ENCODE data around the gene SHISA2.

Gene SHISA2

GRCh38 chr13:26051231-26051656 lies 572 bp downstream of the SHISA2 start:
- H3K27ac ChIP-seq, result no peak overlapping the region
- no peaks in the 10 kb centered on the region for H3K36me3 ChIP-seq
- peaks cover 93% of the 10 kb centered on the region for H3K27me3 ChIP-seq
- TF ChIP-seq CTCF (IDR thresholded peaks at IDR 0.05), result no peak
- no peaks in the 10 kb centered on the region for H3K9me3 ChIP-seq
- H3K4me3 ChIP-seq (ENCODE audit: low read depth in 1 of 2, low read length in 1 of 2), result no peak overlapping the region
- no peaks in the 10 kb centered on the region for H3K4me1 ChIP-seq (ENCODE audit: control insufficient read depth in 1 of 2, insufficient read depth in 1 of 2, low read depth in 1 of 2, low read length in 1 of 2)

GRCh38 chr13:26050568-26051230 lies 1.1 kb downstream of the SHISA2 start:
- no peak for TF ChIP-seq CTCF (IDR thresholded peaks at IDR 0.05)
- no peak overlapping the region for H3K4me3 ChIP-seq (ENCODE audit: low read depth in 1 of 2, low read length in 1 of 2)
- H3K9me3 ChIP-seq, result no peaks in the 10 kb centered on the region
- H3K4me1 ChIP-seq (ENCODE audit: control insufficient read depth in 1 of 2, insufficient read depth in 1 of 2, low read depth in 1 of 2, low read length in 1 of 2), result no peaks in the 10 kb centered on the region
- no peaks in the 10 kb centered on the region for H3K36me3 ChIP-seq
- H3K27me3 ChIP-seq, result peaks cover 91% of the 10 kb centered on the region
- no peak overlapping the region for H3K27ac ChIP-seq

- Histone ChIP-seq H3K27me3 (peaks cover 82% of the 10 kb centered on the region), H3K9me3 (no peaks in the 10 kb centered on the region), H3K4me3 (ENCODE audit: low read depth in 1 of 2, low read length in 1 of 2) (no peak overlapping the region)
Observed at GRCh38 chr13:26048741-26049140, 3.1 kb downstream of the SHISA2 start.

GRCh38 chr13:26047040-26047439 lies 4.8 kb downstream of the SHISA2 start:
- TF ChIP-seq CTCF (IDR thresholded peaks at IDR 0.05), result no peak
- H3K36me3 ChIP-seq, result no peaks in the 10 kb centered on the region
- H3K27me3 ChIP-seq, result peaks cover 65% of the 10 kb centered on the region
- no peak overlapping the region for H3K27ac ChIP-seq
- H3K4me3 ChIP-seq (ENCODE audit: low read depth in 1 of 2, low read length in 1 of 2), result no peak overlapping the region
- no peaks in the 10 kb centered on the region for H3K4me1 ChIP-seq (ENCODE audit: control insufficient read depth in 1 of 2, insufficient read depth in 1 of 2, low read depth in 1 of 2, low read length in 1 of 2)
- H3K9me3 ChIP-seq, result no peaks in the 10 kb centered on the region

More at GRCh38 chr13:26048741-26049140, 3.1 kb downstream of the SHISA2 start:
- Histone ChIP-seq H3K36me3 (no peaks in the 10 kb centered on the region), H3K4me1 (ENCODE audit: control insufficient read depth in 1 of 2, insufficient read depth in 1 of 2, low read depth in 1 of 2, low read length in 1 of 2) (no peaks in the 10 kb centered on the region), H3K27ac (no peak overlapping the region)
- no peak for TF ChIP-seq CTCF (IDR thresholded peaks at IDR 0.05)

- Histone ChIP-seq H3K9me3 (no peaks in the 10 kb centered on the region), H3K4me1 (ENCODE audit: control insufficient read depth in 1 of 2, insufficient read depth in 1 of 2, low read depth in 1 of 2, low read length in 1 of 2) (no peaks in the 10 kb centered on the region), H3K36me3 (no peaks in the 10 kb centered on the region), H3K4me3 (ENCODE audit: low read depth in 1 of 2, low read length in 1 of 2) (no peak overlapping the region), H3K27ac (no peak overlapping the region), H3K27me3 (peaks cover 61% of the 10 kb centered on the region)
- no peak for TF ChIP-seq CTCF (IDR thresholded peaks at IDR 0.05)
Observed at GRCh38 chr13:26046639-26047038, 5.2 kb downstream of the SHISA2 start.
